ENCODE results near the gene GRIP2.

DNA sequence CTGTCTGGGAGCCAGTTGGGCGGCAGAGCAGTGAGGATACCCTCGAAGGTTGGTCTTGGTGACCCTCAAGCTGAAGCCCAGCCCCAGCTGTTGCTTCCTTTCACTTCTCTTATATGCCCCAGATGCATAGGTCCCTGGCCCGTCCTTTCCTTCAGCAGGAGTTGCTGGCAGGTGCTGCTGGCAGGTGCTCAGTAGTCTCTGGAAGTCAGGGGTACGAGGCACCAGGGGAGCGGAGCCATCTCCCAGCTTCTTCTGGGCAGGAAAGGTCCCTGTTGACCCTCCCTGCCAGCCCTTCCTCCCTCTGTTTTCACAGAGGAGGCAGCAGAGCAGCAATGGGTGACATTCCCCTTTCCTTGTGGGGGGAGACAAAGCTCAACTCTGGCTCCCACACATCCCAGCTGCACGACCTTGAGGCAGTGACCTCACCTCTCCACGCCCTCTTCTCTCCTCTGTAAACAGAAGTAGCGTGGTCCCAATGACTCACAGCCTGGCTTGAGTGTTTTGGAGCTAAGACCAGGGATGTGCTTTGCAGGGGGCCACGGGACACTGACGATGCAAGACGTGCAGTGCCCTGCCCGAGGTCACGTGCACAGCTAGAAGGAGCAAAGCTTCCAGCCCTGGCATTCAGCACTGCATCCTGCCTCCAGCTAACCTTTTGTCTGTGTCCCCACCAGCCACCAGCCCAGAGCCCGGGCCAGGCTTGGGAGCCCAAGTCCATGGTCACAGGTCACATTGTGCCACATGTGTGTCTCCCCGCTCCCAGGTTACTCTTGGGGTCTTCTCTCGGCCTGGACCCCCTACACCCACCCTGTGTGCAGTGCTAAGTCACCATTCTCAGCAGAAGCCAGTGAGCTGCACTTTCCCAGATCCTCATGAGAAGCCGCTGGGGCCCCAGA is 88.0 kb downstream of the GRIP2 start:
- TF ChIP-seq, protein P1, sequence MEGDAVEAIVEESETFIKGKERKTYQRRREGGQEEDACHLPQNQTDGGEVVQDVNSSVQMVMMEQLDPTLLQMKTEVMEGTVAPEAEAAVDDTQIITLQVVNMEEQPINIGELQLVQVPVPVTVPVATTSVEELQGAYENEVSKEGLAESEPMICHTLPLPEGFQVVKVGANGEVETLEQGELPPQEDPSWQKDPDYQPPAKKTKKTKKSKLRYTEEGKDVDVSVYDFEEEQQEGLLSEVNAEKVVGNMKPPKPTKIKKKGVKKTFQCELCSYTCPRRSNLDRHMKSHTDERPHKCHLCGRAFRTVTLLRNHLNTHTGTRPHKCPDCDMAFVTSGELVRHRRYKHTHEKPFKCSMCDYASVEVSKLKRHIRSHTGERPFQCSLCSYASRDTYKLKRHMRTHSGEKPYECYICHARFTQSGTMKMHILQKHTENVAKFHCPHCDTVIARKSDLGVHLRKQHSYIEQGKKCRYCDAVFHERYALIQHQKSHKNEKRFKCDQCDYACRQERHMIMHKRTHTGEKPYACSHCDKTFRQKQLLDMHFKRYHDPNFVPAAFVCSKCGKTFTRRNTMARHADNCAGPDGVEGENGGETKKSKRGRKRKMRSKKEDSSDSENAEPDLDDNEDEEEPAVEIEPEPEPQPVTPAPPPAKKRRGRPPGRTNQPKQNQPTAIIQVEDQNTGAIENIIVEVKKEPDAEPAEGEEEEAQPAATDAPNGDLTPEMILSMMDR (IDR thresholded peaks at IDR 0.05 in 2 of 3, conservative IDR thresholded peaks at IDR 0.05 in 1 of 3; ENCODE audit: insufficient read depth in 2 of 3, low read depth in 1 of 3, low read length in 3 of 3), result no peak
- TF ChIP-seq, protein P2, sequence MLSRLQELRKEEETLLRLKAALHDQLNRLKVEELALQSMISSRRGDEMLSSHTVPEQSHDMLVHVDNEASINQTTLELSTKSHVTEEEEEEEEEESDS (CRISPR knock-in tag; IDR thresholded peaks at IDR 0.05), result no peak

Measured in K562 (cell line).